Measurements from ENCODE around the gene GBX1.

The GBX1 gene

DNA sequence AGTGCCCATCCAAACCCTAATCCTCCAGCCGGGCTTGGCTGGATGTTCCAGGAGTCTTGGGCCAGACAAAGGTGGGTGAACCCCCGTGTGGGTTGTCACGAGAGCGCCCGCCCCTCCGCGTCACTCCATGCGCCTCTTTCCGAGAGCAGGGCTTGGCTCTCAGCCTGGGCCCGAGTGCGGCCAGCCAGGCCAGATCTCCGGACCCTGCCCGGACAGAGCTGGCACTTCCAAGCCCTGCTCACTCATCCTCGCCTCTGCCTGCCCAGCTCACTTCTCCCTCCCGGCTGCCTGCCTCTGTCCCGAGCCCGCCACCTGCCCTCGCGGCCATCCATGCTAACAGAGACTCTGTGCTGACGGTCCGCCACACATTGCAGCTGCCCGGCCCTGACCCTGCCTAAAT, 46.6 kb downstream of the GBX1 start:
- TF ChIP-seq, protein P1, sequence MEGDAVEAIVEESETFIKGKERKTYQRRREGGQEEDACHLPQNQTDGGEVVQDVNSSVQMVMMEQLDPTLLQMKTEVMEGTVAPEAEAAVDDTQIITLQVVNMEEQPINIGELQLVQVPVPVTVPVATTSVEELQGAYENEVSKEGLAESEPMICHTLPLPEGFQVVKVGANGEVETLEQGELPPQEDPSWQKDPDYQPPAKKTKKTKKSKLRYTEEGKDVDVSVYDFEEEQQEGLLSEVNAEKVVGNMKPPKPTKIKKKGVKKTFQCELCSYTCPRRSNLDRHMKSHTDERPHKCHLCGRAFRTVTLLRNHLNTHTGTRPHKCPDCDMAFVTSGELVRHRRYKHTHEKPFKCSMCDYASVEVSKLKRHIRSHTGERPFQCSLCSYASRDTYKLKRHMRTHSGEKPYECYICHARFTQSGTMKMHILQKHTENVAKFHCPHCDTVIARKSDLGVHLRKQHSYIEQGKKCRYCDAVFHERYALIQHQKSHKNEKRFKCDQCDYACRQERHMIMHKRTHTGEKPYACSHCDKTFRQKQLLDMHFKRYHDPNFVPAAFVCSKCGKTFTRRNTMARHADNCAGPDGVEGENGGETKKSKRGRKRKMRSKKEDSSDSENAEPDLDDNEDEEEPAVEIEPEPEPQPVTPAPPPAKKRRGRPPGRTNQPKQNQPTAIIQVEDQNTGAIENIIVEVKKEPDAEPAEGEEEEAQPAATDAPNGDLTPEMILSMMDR (IDR thresholded peaks at IDR 0.05; ENCODE audit: control insufficient read depth, extremely low read depth, insufficient read depth), result no peak
- H3K4me3 ChIP-seq (ENCODE audit: low read depth, low read length), result no peak overlapping the region
- no peak for DNase-seq (ENCODE audit: low read depth)

GRCh38 chr7:151119902-151120301, 47.6 kb downstream of the GBX1 start:
- no peak for DNase-seq (ENCODE audit: low read depth)
- H3K4me3 ChIP-seq (ENCODE audit: low read depth, low read length), result no peak overlapping the region
- TF ChIP-seq, protein P1 (IDR thresholded peaks at IDR 0.05; ENCODE audit: control insufficient read depth, extremely low read depth, insufficient read depth), result no peak

DNA sequence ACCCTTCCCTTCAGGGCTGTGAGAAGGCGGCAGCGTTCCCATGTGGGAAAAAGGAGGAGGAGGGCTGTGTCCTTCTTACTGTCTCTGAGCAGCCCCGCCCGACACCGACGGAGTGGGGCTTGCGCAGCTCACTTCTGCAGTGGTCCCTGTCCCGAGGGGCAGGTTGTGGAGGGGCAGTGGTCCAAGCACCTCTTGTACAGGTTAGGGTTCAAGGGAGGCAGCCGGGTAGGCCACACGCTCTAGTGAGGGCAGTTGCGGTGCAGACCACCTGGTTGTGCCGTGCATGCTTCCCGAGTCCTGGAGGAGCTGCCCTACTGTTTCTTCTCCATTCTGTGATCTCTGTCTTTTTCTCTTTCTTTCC, 48.5 kb downstream of the GBX1 start:
- no peak for DNase-seq (ENCODE audit: low read depth)
- TF ChIP-seq, protein P1 (IDR thresholded peaks at IDR 0.05; ENCODE audit: control insufficient read depth, extremely low read depth, insufficient read depth), result no peak
- H3K4me3 ChIP-seq (ENCODE audit: low read depth, low read length), result no peak overlapping the region

GRCh38 chr7:151118108-151119054, 49.1 kb downstream of the GBX1 start:
- TF ChIP-seq, protein P1 (IDR thresholded peaks at IDR 0.05; ENCODE audit: control insufficient read depth, extremely low read depth, insufficient read depth), result no peak
- no peak for DNase-seq (ENCODE audit: low read depth)
- no peak overlapping the region for H3K4me3 ChIP-seq (ENCODE audit: low read depth, low read length)

DNA sequence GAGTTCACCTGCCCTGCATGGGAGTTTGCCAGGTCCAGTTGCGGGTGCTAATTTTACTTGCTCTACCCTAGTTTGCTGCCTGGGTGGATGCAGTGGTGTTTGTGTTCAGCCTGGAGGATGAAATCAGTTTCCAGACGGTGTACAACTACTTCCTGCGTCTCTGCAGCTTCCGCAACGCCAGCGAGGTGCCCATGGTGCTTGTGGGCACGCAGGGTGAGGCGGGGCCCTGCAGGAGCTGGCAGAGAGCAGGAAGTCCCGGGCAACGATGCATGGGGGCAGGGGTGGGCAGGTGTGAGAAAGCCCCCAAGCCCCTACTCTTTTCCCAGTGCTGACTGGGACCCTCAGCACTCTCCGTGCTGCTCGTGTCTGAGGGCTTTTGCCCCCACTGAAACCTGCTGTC, 49.9 kb downstream of the GBX1 start:
- TF ChIP-seq, protein P1 (IDR thresholded peaks at IDR 0.05; ENCODE audit: control insufficient read depth, extremely low read depth, insufficient read depth), result no peak
- H3K4me3 ChIP-seq (ENCODE audit: low read depth, low read length), result no peak overlapping the region
- no peak for DNase-seq (ENCODE audit: low read depth)

- TF ChIP-seq, protein P1 (IDR thresholded peaks at IDR 0.05; ENCODE audit: control insufficient read depth, extremely low read depth, insufficient read depth), result no peak
- no peak overlapping the region for H3K4me3 ChIP-seq (ENCODE audit: low read depth, low read length)
- no peak for DNase-seq (ENCODE audit: low read depth)
These were observed 50.7 kb downstream of the GBX1 start for GRCh38 chr7:151116603-151117440.

Measured in LNCaP clone FGC (cell line).